Parathyroid adenoma (tissue), 2 donors: ENCODE data around the gene IQSEC3.
"Not testable (repeated sequence)": the region's sequence is repeated elsewhere in the genome, so short reads cannot be mapped to it uniquely, and the experiment has no call there.

Source experiments
- H2AFZ ChIP-seq: fragments of 300-600 bp; sonication (generic); one replicate; pipeline ENCODE4 v1.7.0; 2017; ENCODE audit warnings: antibody characterized with exemption, mild to moderate bottlenecking
- H3K27ac ChIP-seq: fragments of 300-600 bp; sonication (generic); one replicate; pipeline ENCODE4 v1.7.0; 2017
- H3K27me3 ChIP-seq: fragments of 300-600 bp; sonication (generic); one replicate; pipeline ENCODE4 v1.7.0; 2017; ENCODE audit warnings: low read length; ENCODE audit not compliant: control insufficient read depth, insufficient read depth
- H3K36me3 ChIP-seq: fragments of 300-600 bp; sonication (generic); one replicate; pipeline ENCODE4 v1.7.0; 2017; ENCODE audit warnings: low read length; ENCODE audit not compliant: control insufficient read depth, insufficient read depth
- H3K4me1 ChIP-seq: fragments of 300-600 bp; sonication (generic); one replicate; pipeline ENCODE4 v1.7.0; 2017; ENCODE audit warnings: control low read depth
- H3K4me2 ChIP-seq: fragments of 300-600 bp; sonication (generic); one replicate; pipeline ENCODE4 v1.7.0; 2017; ENCODE audit warnings: low read length
- H3K4me3 ChIP-seq: fragments of 300-600 bp; sonication (generic); one replicate; pipeline ENCODE4 v1.7.0; 2017; ENCODE audit warnings: low read depth, low read length
- H3K79me2 ChIP-seq: fragments of 300-600 bp; sonication (generic); one replicate; pipeline ENCODE4 v1.7.0; 2017; ENCODE audit warnings: control low read depth
- H3K9ac ChIP-seq: fragments of 300-600 bp; sonication (generic); one replicate; pipeline ENCODE4 v1.7.0; 2017; ENCODE audit warnings: mild to moderate bottlenecking
- H3K9me3 ChIP-seq: fragments of 300-600 bp; sonication (generic); one replicate; pipeline ENCODE4 v1.7.0; 2017; ENCODE audit warnings: low read length; ENCODE audit not compliant: control insufficient read depth
- TF ChIP-seq, protein P1 (sequence below): fragments of 300-600 bp; sonication (generic); IDR thresholded peaks from one replicate; pipeline ENCODE4 v1.7.0; 2017; ENCODE audit warnings: antibody characterized with exemption, mild to moderate bottlenecking
- donor health status: primary hyperparathyroidism.

Gene IQSEC3

DNA sequence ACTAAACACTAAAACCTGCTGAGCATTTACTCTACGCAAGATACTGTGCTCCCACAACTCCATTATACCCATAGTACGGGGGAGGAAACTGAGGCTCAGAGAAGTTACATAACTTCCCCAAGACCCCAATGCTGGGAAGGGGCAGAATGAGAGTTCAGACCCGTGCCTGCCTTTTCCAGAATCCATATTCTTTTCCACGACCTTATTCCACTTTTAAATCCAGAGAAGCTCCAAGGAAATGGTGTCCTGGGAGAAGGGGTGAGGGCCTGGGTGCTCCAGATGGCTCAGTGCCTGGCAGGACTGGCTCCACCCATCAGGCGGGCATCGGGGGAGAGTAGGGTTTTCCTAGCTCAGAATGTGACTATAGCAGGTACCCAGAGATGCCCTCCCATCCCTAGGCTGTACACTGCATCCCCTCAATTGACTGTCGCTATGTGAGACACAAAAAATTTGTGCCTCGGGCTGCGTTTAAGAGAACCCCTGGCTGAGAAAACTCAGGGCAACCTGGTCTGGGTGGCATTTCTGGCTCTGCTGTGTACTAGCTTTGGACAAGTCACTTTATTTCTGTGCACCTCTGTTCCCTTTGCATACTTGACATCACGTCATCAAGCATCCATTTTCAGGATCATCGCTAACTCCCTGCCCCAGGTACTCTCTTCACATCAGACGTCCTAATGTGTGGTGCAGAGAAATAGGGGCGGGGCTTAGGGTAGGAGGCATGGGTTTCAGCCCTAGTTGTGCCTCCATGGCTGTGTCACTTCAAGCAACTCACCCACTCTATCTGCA, 11.6 kb upstream of the IQSEC3 start:
- H3K4me2 ChIP-seq = no peak overlapping the region
- H3K4me3 ChIP-seq = no peak overlapping the region
- H3K27me3 ChIP-seq = no peaks in the 10 kb centered on the region
- no peak overlapping the region for H2AFZ ChIP-seq
- H3K36me3 ChIP-seq = no peaks in the 10 kb centered on the region
- H3K9me3 ChIP-seq = no peaks in the 10 kb centered on the region
- H3K27ac ChIP-seq = no peak overlapping the region
- TF ChIP-seq, protein P1, sequence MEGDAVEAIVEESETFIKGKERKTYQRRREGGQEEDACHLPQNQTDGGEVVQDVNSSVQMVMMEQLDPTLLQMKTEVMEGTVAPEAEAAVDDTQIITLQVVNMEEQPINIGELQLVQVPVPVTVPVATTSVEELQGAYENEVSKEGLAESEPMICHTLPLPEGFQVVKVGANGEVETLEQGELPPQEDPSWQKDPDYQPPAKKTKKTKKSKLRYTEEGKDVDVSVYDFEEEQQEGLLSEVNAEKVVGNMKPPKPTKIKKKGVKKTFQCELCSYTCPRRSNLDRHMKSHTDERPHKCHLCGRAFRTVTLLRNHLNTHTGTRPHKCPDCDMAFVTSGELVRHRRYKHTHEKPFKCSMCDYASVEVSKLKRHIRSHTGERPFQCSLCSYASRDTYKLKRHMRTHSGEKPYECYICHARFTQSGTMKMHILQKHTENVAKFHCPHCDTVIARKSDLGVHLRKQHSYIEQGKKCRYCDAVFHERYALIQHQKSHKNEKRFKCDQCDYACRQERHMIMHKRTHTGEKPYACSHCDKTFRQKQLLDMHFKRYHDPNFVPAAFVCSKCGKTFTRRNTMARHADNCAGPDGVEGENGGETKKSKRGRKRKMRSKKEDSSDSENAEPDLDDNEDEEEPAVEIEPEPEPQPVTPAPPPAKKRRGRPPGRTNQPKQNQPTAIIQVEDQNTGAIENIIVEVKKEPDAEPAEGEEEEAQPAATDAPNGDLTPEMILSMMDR = no peak
- H3K79me2 ChIP-seq = no peaks in the 10 kb centered on the region
- no peak overlapping the region for H3K9ac ChIP-seq
- H3K4me1 ChIP-seq = no peaks in the 10 kb centered on the region

DNA sequence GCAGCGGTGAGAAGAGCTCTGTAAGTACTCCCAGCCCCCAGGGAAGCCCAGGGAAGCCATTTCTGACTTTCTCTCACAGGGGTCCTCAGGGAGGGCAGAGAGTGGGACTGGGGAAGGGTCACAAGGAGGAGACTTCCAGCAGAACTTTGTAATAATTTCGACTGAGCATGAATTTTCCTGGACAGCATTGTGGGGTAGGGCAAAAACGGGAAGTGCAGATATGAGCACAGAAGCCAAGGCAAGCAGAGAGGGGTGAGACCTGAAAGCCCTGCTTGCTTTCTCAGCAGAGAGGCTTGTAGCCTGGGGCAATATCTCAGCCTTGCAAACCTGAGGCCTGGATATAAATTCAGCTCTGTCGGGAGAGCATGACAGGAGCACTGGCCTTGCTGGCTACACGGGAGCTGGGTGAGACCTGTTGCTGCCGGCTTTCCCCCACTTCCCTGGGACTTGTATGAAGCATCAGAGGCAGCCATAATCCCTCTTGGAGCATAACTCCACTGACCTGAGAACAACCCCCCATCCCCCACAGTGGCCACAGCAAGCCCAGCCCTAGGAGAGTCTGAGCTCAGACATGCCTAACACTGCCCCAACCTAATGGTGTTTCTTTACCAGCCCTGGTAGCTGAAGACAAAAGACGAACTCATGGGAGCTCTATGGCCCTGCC, 9.8 kb upstream of the IQSEC3 start:
- no peaks in the 10 kb centered on the region for H3K79me2 ChIP-seq
- no peaks in the 10 kb centered on the region for H3K36me3 ChIP-seq
- H3K4me3 ChIP-seq = no peak overlapping the region
- no peak overlapping the region for H3K27ac ChIP-seq
- TF ChIP-seq, protein P1 = no peak
- no peaks in the 10 kb centered on the region for H3K9me3 ChIP-seq
- H2AFZ ChIP-seq = no peak overlapping the region
- H3K27me3 ChIP-seq = no peaks in the 10 kb centered on the region
- no peak overlapping the region for H3K9ac ChIP-seq
- H3K4me2 ChIP-seq = no peak overlapping the region
- no peaks in the 10 kb centered on the region for H3K4me1 ChIP-seq

DNA sequence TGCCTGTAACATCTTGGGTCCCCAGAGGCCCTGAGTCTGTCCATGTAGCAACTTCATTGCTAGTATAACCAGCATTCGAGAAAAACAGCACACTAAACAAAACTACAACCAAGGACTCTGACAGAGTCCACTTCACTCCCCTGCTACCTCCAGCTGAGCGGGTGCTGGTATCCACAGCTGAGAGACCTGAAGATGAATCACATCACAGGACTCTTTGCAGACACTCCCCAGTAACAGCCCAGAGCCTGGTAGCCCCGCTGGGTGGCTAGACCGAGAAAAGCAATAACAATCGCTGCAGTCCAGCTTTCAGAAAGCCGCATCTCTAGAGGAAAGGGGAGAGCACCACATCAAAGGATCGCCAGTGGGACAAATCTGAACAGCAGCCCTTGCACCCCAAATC, 9.0 kb upstream of the IQSEC3 start:
- Histone ChIP-seq H3K27ac (no peak overlapping the region), H2AFZ (no peak overlapping the region), H3K79me2 (no peaks in the 10 kb centered on the region), H3K9ac (no peak overlapping the region), H3K4me3 (no peak overlapping the region), H3K36me3 (no peaks in the 10 kb centered on the region), H3K27me3 (no peaks in the 10 kb centered on the region), H3K9me3 (no peaks in the 10 kb centered on the region), H3K4me2 (no peak overlapping the region), H3K4me1 (no peaks in the 10 kb centered on the region)
- TF ChIP-seq, protein P1 = no peak

DNA sequence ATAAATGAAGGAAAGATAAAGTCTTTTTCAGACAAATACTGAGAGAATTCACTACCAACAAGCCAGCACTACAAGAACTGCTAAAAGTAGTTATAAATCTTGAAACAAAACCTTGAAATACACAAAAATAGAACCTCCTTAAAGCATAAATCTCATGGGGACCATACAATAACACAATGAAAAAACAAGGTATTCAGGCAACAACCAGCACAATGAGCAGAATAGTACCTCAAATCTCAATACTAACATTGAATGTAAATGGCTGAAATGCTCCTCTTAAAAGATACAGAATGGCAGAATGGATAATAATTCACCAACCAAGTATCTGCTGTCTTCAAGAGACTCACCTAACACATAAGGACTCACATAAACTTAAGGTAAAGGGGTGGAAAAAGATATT, 7.7 kb upstream of the IQSEC3 start:
- TF ChIP-seq, protein P1 = no peak
- no peaks in the 10 kb centered on the region for H3K9me3 ChIP-seq
- H3K4me2 ChIP-seq = no peak overlapping the region
- H3K79me2 ChIP-seq = no peaks in the 10 kb centered on the region
- H2AFZ ChIP-seq = no peak overlapping the region
- no peak overlapping the region for H3K4me3 ChIP-seq
- H3K27ac ChIP-seq = no peak overlapping the region
- H3K36me3 ChIP-seq = no peaks in the 10 kb centered on the region
- H3K27me3 ChIP-seq = no peaks in the 10 kb centered on the region
- no peak overlapping the region for H3K9ac ChIP-seq
- no peaks in the 10 kb centered on the region for H3K4me1 ChIP-seq

DNA sequence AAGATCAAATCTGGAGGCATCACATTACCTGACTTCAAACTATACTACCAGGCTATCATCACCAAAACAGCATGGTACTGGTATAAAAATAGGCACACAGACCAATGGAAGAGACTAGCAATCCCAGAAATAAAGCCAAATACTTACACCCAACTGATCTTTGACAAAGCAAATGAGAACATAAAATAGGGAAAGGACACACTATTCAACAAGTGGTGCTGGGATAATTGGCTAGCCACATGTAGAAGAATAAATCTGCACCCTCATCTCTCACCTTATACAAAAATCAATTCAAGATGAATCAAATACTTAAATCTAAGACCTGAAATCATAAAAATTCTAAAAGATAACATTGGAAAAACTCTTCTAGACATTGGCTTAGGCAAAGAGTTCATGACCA, 4.7 kb upstream of the IQSEC3 start:
- not testable (repeated sequence) for H3K27ac ChIP-seq, H3K9me3 ChIP-seq, H2AFZ ChIP-seq, H3K4me2 ChIP-seq, H3K9ac ChIP-seq, H3K79me2 ChIP-seq, H3K27me3 ChIP-seq, H3K36me3 ChIP-seq, H3K4me3 ChIP-seq
- peaks cover 10% of the 10 kb centered on the region for H3K4me1 ChIP-seq

DNA sequence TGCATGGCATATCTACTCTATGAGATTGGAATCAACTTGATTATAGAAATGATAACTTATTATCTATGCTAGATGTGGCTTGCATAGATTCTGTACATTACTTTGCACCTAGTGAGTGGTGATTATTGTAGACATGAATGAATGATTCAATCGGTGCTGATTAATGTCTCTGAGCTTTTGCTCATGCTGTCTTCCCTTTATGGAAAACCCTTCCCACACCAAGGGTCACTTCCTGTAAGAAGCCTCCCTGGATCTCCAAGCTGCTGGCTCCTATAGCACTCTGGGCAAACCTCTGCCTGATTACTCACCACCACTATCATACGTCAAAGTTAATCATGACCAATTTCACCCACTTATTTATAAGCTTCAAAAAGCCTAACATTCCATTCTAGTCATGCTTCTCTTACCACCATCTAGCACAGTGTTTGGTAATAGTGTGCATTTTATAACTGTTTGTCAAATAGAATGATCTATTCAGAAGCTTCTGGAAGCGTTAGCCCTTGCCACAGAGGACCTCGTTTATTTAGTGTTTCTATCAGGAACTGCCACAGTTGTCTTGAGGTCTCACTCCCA, 990 bp upstream of the IQSEC3 start:
- H3K27me3 ChIP-seq = not testable (repeated sequence)

DNA sequence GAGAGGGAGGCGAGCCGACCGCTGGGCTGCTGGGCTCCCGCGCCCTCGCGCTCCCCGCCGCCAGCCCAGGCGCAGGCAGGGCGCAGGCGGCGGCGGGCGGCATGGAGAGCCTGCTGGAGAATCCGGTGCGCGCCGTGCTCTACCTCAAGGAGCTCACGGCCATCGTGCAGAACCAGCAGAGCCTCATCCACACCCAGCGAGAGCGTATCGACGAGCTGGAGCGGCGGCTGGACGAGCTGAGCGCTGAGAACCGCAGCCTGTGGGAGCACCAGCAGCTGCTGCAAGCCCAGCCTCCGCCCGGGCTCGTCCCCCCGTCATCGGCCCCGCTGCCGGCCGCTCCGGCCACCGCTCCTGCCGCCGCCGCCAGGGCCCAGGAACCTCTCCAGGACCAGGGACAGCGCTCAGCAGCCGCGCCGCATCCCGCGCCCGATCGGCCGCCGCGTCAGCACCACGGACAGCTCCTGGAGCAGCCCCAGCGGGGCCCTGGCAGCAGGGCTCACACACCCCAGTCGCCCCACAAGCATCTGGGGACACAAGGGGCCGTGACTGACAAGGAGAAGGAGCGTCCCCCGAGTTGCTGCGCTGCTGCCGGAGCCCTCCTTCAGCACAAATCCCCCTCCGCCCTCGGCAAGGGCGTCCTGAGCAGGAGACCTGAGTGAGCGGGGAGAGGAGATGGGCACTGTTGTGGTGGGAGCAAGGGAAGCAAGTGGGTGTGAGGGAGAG, 376 bp downstream of the IQSEC3 start:
- H2AFZ ChIP-seq = peak overlapping the region; percentile 89
- peak overlapping the region; percentile 67 for H3K9ac ChIP-seq
- peaks cover 18% of the 10 kb centered on the region for H3K4me1 ChIP-seq
- H3K4me2 ChIP-seq, H3K79me2 ChIP-seq, H3K36me3 ChIP-seq, H3K27me3 ChIP-seq, H3K4me3 ChIP-seq, H3K9me3 ChIP-seq: not testable (repeated sequence)
- peak overlapping the region; percentile 86 for H3K27ac ChIP-seq

More for the DNA sequence above, 990 bp upstream of the IQSEC3 start:
- H3K27ac ChIP-seq = peak overlapping the region; percentile 93
- H3K4me3 ChIP-seq, H3K79me2 ChIP-seq, H3K4me2 ChIP-seq, H3K36me3 ChIP-seq, H3K9me3 ChIP-seq, H3K9ac ChIP-seq: not testable (repeated sequence)
- peak overlapping the region; percentile 76 for H2AFZ ChIP-seq
- peaks cover 13% of the 10 kb centered on the region for H3K4me1 ChIP-seq
